ENCODE results near the gene FALEC.

FALEC gene

DNA sequence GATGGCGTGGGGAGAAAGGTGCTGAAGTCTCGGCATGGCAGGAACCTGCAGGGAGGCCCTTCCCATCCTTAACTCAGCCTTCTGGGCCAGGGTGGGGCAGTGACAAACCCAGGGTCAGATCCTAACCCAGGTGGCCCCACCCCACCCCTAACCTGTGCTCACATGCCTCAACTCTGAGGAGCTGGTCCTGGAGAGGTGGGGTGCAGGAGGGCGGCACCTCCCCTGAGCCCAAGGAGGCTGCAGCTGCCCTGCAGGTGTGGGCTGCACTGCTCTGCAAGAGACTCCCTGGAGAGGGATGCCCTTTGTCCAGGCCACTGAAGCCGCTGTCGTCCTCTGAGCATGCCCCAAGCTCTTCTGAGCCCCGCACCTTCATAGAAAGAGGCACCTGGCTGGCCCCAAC, 18.4 kb downstream of the FALEC start:
- Histone ChIP-seq H3K27ac (no peak overlapping the region), H3K4me2 (no peak overlapping the region), H3K9ac (no peak overlapping the region), H3K4me3 (no peak overlapping the region), H3K36me3 (no peaks in the 10 kb centered on the region), H3K4me1 (peaks cover 0 to 22% (median 17%) of the 10 kb centered on the region in 10 experiments; a peak in 15 of 20 replicates), H3K9me3 (replicated peaks in 1 of 11) (no peaks in the 10 kb centered on the region), H3K27me3 (no peaks in the 10 kb centered on the region), H4K20me1 (no peaks in the 10 kb centered on the region)
- no peak for TF ChIP-seq Cebpa-rat (IDR thresholded peaks at IDR 0.05)

DNA sequence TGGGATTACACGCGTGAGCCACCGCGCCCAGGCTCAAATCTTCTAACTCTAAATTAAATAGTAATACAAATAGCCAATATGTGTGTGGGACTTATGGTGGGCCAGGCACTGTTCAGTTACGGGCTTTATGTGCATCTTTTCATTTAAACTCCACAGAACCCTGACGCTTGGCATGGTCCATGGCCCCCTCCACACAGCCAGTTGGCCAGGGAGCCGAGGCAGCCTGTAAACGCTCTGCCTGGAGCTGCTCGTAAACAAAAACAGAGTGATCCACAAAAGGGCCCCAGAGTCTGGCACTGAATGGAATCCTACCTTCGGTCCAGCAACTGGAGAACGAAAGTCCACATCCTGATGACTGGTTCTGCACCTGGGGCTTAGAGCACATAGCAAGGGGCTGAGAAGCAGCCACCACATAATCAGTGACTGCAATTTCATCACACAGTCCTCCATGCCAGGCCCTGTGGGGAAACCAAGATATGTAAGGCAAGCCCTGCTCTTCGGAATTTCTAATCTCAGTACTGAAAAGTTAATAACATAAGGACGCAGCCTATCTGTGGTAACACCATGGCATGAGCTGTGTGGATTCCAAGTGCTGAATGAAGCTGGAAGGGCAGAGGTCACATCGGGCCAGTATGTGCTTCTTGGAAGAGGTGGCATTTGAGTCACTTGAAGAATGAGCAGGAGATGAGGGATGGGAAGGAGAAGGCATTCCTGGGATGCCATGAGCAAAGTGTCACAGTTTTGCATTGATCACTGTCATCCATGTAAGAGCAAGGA, 20.1 kb downstream of the FALEC start:
- Histone ChIP-seq H3K4me3 (no peak overlapping the region), H3K27ac (no peak overlapping the region), H3K9ac (no peak overlapping the region), H4K20me1 (no peaks in the 10 kb centered on the region), H3K9me3 (replicated peaks in 1 of 11) (no peaks in the 10 kb centered on the region), H3K27me3 (no peaks in the 10 kb centered on the region), H3K36me3 (no peaks in the 10 kb centered on the region), H3K4me2 (no peak overlapping the region), H3K4me1 (peaks cover 0 to 21% (median 14%) of the 10 kb centered on the region in 10 experiments; a peak in 15 of 20 replicates)
- TF ChIP-seq Cebpa-rat (IDR thresholded peaks at IDR 0.05), result no peak

DNA sequence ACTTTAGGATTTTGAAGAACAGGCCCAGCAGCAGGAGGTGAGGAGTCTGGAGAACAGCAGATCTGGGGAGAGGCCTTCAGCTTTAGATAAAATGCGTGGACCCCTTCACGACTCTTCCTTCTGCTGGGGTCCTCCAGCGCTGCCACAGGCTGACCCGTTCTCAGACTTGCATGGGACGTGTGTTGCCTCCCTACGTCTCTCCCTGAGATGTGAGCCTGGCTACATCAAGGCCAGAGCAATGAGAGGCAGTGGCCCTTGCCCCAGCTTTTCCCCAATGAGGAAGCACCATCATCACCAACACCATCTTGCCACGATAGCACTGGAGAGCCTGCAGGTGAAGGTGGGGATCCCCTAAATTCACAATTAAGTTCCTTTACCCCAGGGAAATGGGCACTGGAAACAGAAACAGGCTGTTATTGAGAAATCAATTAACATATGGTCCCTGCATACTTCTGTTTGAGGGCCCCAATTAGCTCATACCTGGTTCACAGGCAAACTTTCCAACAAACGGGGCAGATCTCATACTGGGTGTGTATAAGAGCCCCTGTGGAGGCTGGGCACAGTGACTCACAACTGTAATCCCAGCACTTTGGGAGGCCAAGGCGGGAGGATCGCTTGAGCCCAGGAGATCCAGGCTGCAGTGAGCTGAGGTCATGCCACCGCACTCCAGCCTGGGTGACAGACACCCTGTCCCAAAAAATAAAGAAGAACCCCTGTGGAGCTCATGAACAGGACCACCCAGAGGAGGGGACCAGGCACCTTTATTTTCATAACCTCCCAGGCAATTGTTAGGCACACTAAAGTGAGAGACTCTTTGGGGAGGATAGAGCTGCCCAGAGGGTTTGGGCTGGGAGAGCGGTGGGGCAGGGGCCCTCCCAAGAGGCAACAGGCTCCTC, 21.5 kb downstream of the FALEC start:
- Histone ChIP-seq H3K4me1 (peaks cover 0 to 21% (median 9%) of the 10 kb centered on the region in 10 experiments; a peak in 13 of 20 replicates), H3K9me3 (replicated peaks in 1 of 11) (no peaks in the 10 kb centered on the region), H3K9ac (no peak overlapping the region), H3K36me3 (no peaks in the 10 kb centered on the region), H3K4me2 (no peak overlapping the region), H3K27ac (no peak overlapping the region), H4K20me1 (no peaks in the 10 kb centered on the region), H3K4me3 (no peak overlapping the region), H3K27me3 (no peaks in the 10 kb centered on the region)
- no peak for TF ChIP-seq Cebpa-rat (IDR thresholded peaks at IDR 0.05)

DNA sequence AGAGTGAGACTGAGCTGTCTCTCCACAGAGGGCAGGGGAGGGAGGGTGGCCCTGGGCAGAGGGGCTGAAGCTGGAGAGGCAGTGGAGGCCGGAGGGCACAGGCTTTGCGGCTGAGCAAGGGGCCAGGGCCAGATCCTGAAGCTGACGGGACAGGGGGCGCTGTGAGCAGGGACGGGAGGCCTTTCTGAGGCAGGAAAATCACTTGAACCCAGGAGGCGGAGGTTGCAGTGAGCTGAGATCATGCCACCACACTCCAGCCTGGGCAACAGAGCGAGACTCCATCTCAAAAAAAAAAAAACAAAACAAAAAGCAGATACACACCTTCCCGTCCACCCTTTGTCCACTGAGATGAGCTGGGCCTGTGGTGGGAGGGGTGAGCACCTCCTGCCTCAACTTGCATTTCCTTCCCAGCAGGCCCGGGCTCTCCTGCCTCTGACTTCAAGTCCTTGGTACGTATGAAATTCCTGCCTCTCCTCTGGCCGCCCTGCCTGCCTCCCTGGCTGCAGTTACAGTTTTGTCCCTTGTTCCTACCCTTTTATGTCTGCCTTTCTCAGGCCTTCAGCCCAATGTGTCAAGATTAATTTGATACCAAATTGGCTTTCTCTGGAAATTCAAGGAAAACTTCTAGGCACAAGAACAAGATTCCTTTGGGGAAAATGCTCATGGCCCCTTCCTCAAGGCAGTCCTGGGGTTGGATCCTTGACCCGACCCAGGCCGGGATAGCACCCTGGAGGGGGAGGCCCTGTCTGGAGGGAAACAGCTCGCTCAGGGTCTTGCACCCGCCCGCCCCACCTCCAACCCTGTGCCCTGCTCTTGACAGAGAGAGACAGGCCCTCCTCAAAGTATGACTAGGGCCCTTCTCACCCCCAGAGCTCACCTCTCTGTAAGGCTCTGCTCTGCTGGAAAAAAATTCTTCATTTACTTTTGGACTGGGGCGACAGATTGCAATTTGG, 22.5 kb downstream of the FALEC start:
- no peak overlapping the region for H3K27ac ChIP-seq

DNA sequence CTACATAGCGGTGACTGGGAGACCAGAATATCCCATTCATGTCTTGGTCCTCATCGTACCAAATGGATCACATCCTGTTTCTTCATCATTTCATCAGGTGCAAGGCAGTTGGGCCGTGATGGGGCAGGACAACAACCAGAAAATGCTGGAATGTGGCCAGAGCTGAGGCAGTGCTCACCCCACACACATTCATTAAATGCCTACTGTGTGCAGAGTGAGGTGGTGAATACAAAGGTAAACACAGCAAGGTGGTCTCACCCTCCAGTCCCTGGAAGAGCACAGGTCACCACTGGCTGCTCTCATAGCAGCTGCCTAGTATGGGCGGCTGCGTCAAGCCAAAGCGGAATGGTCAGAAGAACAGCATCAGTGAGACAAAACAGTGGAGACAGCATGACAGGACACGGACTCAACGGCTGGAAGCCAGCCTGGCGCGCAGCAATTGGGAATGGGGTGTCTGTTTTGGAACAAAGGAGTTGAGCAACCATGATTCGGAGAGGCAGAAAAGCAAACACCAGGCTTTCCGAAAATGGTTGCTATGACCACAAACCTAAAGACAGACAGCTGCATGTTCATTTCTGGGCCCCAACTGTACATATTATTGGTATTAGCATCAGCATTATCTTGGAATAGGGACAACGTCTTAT, 28.1 kb downstream of the FALEC start:
- Histone ChIP-seq H3K9ac (no peak overlapping the region), H3K27me3 (peaks cover 0 to 7% (median 0%) of the 10 kb centered on the region in 11 experiments; a peak in 6 of 22 replicates), H3K4me2 (no peak overlapping the region), H4K20me1 (no peaks in the 10 kb centered on the region), H3K36me3 (no peaks in the 10 kb centered on the region), H3K4me3 (no peak overlapping the region), H3K9me3 (replicated peaks in 1 of 11) (no peaks in the 10 kb centered on the region), H3K4me1 (peaks cover 4 to 23% (median 11%) of the 10 kb centered on the region in 10 experiments; a peak in 19 of 20 replicates), H3K27ac (no peak overlapping the region)
- no peak for TF ChIP-seq Cebpa-rat (IDR thresholded peaks at IDR 0.05)

More for the DNA sequence above, 22.5 kb downstream of the FALEC start:
- Histone ChIP-seq H3K4me3 (no peak overlapping the region), H3K9ac (no peak overlapping the region), H3K36me3 (no peaks in the 10 kb centered on the region), H4K20me1 (no peaks in the 10 kb centered on the region), H3K4me1 (peaks cover 0 to 21% (median 10%) of the 10 kb centered on the region in 10 experiments; a peak in 13 of 20 replicates), H3K9me3 (replicated peaks in 1 of 11) (no peaks in the 10 kb centered on the region), H3K27me3 (no peaks in the 10 kb centered on the region), H3K4me2 (peak overlapping the region; percentile 5 to 64 (median 24); a peak in 17 of 22 replicates)
- no peak for TF ChIP-seq Cebpa-rat (IDR thresholded peaks at IDR 0.05)

DNA sequence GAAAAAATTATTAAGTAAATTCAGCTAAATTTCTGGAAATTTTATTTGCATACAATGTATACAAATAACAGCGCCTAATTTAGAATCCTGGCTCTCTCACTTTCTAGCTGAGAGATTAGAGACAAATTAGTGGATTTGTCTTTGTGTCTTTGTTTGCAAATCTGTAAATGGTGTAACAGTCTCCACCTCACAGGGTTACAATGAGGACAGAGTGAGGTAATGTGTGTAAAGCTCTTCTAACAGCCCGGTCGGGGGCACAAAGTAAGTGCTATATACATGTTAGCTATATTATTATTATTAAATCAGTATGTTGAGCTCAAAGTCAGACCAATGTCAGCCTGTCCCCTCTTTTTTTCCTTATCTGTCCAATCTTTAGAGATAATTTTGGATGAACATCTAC, 28.7 kb downstream of the FALEC start:
- no peak overlapping the region for H3K27ac ChIP-seq
- peaks cover 0 to 11% (median 0%) of the 10 kb centered on the region in 11 experiments; a peak in 6 of 22 replicates for H3K27me3 ChIP-seq
- no peaks in the 10 kb centered on the region for H3K36me3 ChIP-seq
- peaks cover 0 to 20% (median 11%) of the 10 kb centered on the region in 10 experiments; a peak in 14 of 20 replicates for H3K4me1 ChIP-seq
- TF ChIP-seq Cebpa-rat (IDR thresholded peaks at IDR 0.05), result no peak
- no peaks in the 10 kb centered on the region; a peak in 1 of 22 replicates for H4K20me1 ChIP-seq
- no peak overlapping the region for H3K9ac ChIP-seq
- no peak overlapping the region for H3K4me3 ChIP-seq
- H3K4me2 ChIP-seq, result no peak overlapping the region
- H3K9me3 ChIP-seq (replicated peaks in 1 of 11), result no peaks in the 10 kb centered on the region

DNA sequence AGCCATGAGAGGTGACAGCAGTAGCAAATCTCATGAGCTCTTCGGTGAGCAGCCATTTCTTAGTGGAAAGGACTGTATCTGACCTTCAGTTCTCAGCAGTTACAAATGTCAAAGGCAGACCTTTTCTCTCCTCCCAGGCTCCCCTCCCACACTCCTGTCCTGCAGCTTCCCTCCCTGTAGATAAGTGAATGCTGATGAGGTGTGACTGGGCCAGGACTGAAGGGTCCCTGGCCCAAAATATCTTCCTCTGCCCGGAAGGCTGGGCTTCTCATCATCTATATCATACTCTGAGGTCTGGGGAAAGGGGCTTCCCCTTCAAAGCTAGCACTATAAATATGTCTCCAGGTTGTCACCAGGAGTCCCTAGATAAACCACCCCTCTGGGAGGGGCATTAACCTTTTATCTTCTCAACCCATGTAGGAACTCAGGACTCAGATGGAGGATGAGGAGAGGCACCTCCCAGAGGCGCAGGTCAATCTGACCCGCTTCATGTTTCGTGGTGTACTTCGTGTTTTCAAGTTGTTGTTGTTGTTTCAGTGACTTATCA, 30.0 kb downstream of the FALEC start:
- Histone ChIP-seq H3K4me3 (no peak overlapping the region), H3K27ac (no peak overlapping the region), H3K36me3 (no peaks in the 10 kb centered on the region), H3K9me3 (replicated peaks in 1 of 11) (no peaks in the 10 kb centered on the region), H4K20me1 (no peaks in the 10 kb centered on the region; a peak in 1 of 22 replicates), H3K9ac (no peak overlapping the region), H3K4me1 (peaks cover 13 to 33% (median 24%) of the 10 kb centered on the region in 10 experiments), H3K27me3 (peaks cover 0 to 15% (median 0%) of the 10 kb centered on the region in 11 experiments; a peak in 7 of 22 replicates), H3K4me2 (no peak overlapping the region)
- no peak for TF ChIP-seq Cebpa-rat (IDR thresholded peaks at IDR 0.05)
